Thyroid gland (tissue), 4 donors: ENCODE results near the gene SLIT2. TPM values are rescaled to one million over a fixed set of nuclear protein-coding genes. Genes with fewer than 3 reads are reported as not detected.

Source experiments
- DNase-seq, 2 donors: peaks; one replicate each; pipeline ENCODE4 v3.0.0-alpha.2; 2019
- H3K27ac ChIP-seq, 3 donors: fragments of 200-600 bp; sonication (generic); 1 replicate in 2 of 3; 2 replicates in 1 of 3; pipeline ENCODE4 v1.5.1; 2016 to 2019; ENCODE audit warnings: mild to moderate bottlenecking in 1 of 3, moderate library complexity in 1 of 3
- H3K27me3 ChIP-seq: fragments of 200-600 bp; sonication (generic); one replicate; pipeline ENCODE4 v1.5.1; 2019
- H3K36me3 ChIP-seq, 2 donors: fragments of 200-600 bp; sonication (generic); one replicate each; pipeline ENCODE4 v1.5.1; 2016 to 2019
- H3K4me1 ChIP-seq, 2 donors: fragments of 200-600 bp; sonication (generic); one replicate each; pipeline ENCODE4 v1.5.1; 2017 to 2019
- H3K4me3 ChIP-seq, 3 donors: fragments of 200-600 bp; sonication (generic); replicated peaks in 1 of 3; 1 replicate in 2 of 3; 2 replicates in 1 of 3; pipeline ENCODE4 v1.5.1; 2016; ENCODE audit warnings: mild to moderate bottlenecking in 1 of 3
- H3K9me3 ChIP-seq: fragments of 200-600 bp; sonication (generic); one replicate; pipeline ENCODE4 v1.5.1; 2017
- CTCF ChIP-seq, 6 experiments: fragments of 200-600 bp in 3 of 6; fragments of 450-650 bp in 3 of 6; sonication (generic) in 3 of 6; IDR thresholded peaks; one replicate each; pipeline ENCODE4 v1.5.1; 2016 to 2019; ENCODE audit warnings: antibody characterized with exemption in 6 of 6, mild to moderate bottlenecking in 2 of 6, inconsistent platforms in 1 of 6, moderate library complexity in 1 of 6
- POLR2A ChIP-seq, 2 donors: fragments of 450-650 bp; IDR thresholded peaks; one replicate each; pipeline ENCODE4 v1.6.1; 2017; ENCODE audit warnings: antibody characterized with exemption in 2 of 2, mild to moderate bottlenecking in 2 of 2, moderate library complexity in 1 of 2
- WGBS, 2 donors: methylation state at CpG; one replicate each; pipeline ENCODE4 v1.1.5; 2017; 5-methylcytosine and 5-hydroxymethylcytosine counted together
- intact Hi-C: fragments of 100-400 bp; cut with DNase I; formaldehyde crosslinking; loops from one replicate; pipeline ENCODE4 v1.15.1; 2023
- total RNA-seq, 4 donors: library from RNA; depleted of rRNA; stranded (reverse); fragments of >200 nt; gene quantifications; one replicate each; pipeline ENCODE4 v1.2.3, GENCODE V29; 2016

The SLIT2 gene
- total RNA-seq, 4 donors from 2014 or later, result 13.7 to 23.9 (median 17.1) TPM

GRCh38 chr4:20297261-20297660, 45.6 kb downstream of the SLIT2 start:
- Histone ChIP-seq H3K36me3 (no peaks in the 10 kb centered on the region), H3K4me1 (no peaks in the 10 kb centered on the region), H3K4me3 (no peak overlapping the region), H3K27me3 (no peaks in the 10 kb centered on the region), H3K27ac (no peak overlapping the region), H3K9me3 (no peaks in the 10 kb centered on the region)
- WGBS, 2 donors, result 56 to 71% methylated on average over 2 of the region's 2 CpGs
- DNase-seq, result no peak
- no peak for TF ChIP-seq POLR2A (IDR thresholded peaks at IDR 0.05)
- TF ChIP-seq CTCF (IDR thresholded peaks at IDR 0.05), result no peak
- intact Hi-C loops, result no loop called here

- Histone ChIP-seq H3K27ac (no peak overlapping the region), H3K4me3 (no peak overlapping the region), H3K9me3 (no peaks in the 10 kb centered on the region), H3K4me1 (no peaks in the 10 kb centered on the region), H3K27me3 (no peaks in the 10 kb centered on the region), H3K36me3 (no peaks in the 10 kb centered on the region)
- WGBS, 2 donors, result 92 to 93% methylated on average over 6 of the region's 6 CpGs
- TF ChIP-seq POLR2A (IDR thresholded peaks at IDR 0.05), result no peak
- intact Hi-C loops, result no loop called here
- no peak for DNase-seq
Measured at GRCh38 chr4:20297783-20298182, 46.1 kb downstream of the SLIT2 start.

- Histone ChIP-seq H3K4me1 (no peaks in the 10 kb centered on the region), H3K9me3 (no peaks in the 10 kb centered on the region), H3K36me3 (no peaks in the 10 kb centered on the region), H3K27me3 (no peaks in the 10 kb centered on the region), H3K27ac (no peak overlapping the region), H3K4me3 (no peak overlapping the region)
- intact Hi-C loops, result no loop called here
- TF ChIP-seq CTCF (IDR thresholded peaks at IDR 0.05), result no peak
- no peak for TF ChIP-seq POLR2A (IDR thresholded peaks at IDR 0.05)
- DNase-seq, result no peak
Measured at GRCh38 chr4:20298455-20298854, 46.8 kb downstream of the SLIT2 start.

GRCh38 chr4:20298986-20299385, 47.3 kb downstream of the SLIT2 start:
- H3K27me3 ChIP-seq, result no peaks in the 10 kb centered on the region
- intact Hi-C loops, result no loop called here
- TF ChIP-seq CTCF (IDR thresholded peaks at IDR 0.05), result no peak
- no peak for TF ChIP-seq POLR2A (IDR thresholded peaks at IDR 0.05)
- DNase-seq, result no peak
- no peak overlapping the region for H3K4me3 ChIP-seq
- H3K36me3 ChIP-seq, result no peaks in the 10 kb centered on the region
- no peaks in the 10 kb centered on the region for H3K9me3 ChIP-seq
- H3K27ac ChIP-seq, result no peak overlapping the region
- H3K4me1 ChIP-seq, result no peaks in the 10 kb centered on the region

GRCh38 chr4:20299515-20299914, 47.8 kb downstream of the SLIT2 start:
- 42 to 47% methylated on average over 3 of the region's 3 CpGs for WGBS, 2 donors
- intact Hi-C loops, result no loop called here
- Histone ChIP-seq H3K36me3 (no peaks in the 10 kb centered on the region), H3K4me1 (no peaks in the 10 kb centered on the region), H3K9me3 (no peaks in the 10 kb centered on the region), H3K27ac (no peak overlapping the region), H3K4me3 (no peak overlapping the region), H3K27me3 (no peaks in the 10 kb centered on the region)
- DNase-seq, result no peak
- TF ChIP-seq POLR2A (IDR thresholded peaks at IDR 0.05) (no peak), CTCF (IDR thresholded peaks at IDR 0.05) (peak in 2 of 6 experiments; percentile 30 to 34)

- H3K27ac ChIP-seq, result no peak overlapping the region
- WGBS, 2 donors, result 81 to 82% methylated on average over 2 of the region's 2 CpGs
- H3K36me3 ChIP-seq, result no peaks in the 10 kb centered on the region
- H3K27me3 ChIP-seq, result no peaks in the 10 kb centered on the region
- no peaks in the 10 kb centered on the region for H3K9me3 ChIP-seq
- DNase-seq, result no peak
- no peak for TF ChIP-seq POLR2A (IDR thresholded peaks at IDR 0.05)
- no peaks in the 10 kb centered on the region for H3K4me1 ChIP-seq
- no peak overlapping the region for H3K4me3 ChIP-seq
- intact Hi-C loops, result loop anchor here (10.0 kb wide), 1 partner anchor 124 kb away; no protein-coding TSS in a partner anchor
Measured at GRCh38 chr4:20301161-20301560, 49.5 kb downstream of the SLIT2 start.
